Activated naive CD8-positive, alpha-beta T cell (primary cell): ENCODE results near the gene FAM25G.
A peak's percentile ranks its signal among the peaks of the same experiment; 100 is the strongest.

ENCODE experiments used
- H3K27ac Mint-ChIP-seq: one replicate; pipeline ENCODE4 v1.8.0; 2021; ENCODE audit warnings: mixed read lengths
- H3K27me3 Mint-ChIP-seq: one replicate; pipeline ENCODE4 v1.8.0; 2021; ENCODE audit warnings: mixed read lengths
- H3K36me3 Mint-ChIP-seq: one replicate; pipeline ENCODE4 v1.8.0; 2021; ENCODE audit warnings: mixed read lengths
- H3K4me1 Mint-ChIP-seq: one replicate; pipeline ENCODE4 v1.8.0; 2021; ENCODE audit warnings: low read depth, mixed read lengths
- H3K4me3 Mint-ChIP-seq: one replicate; pipeline ENCODE4 v1.8.0; 2021; ENCODE audit warnings: mild to moderate bottlenecking, mixed read lengths
- H3K9me3 Mint-ChIP-seq: one replicate; pipeline ENCODE4 v1.8.0; 2021; ENCODE audit warnings: low read depth, mixed read lengths

The FAM25G gene

GRCh38 chr10:47454780-47455058 lies 36.8 kb downstream of the FAM25G start:
- no peaks in the 10 kb centered on the region for H3K9me3 Mint-ChIP-seq
- peaks cover 1% of the 10 kb centered on the region for H3K27me3 Mint-ChIP-seq
- H3K27ac Mint-ChIP-seq, result no peak overlapping the region
- no peaks in the 10 kb centered on the region for H3K4me1 Mint-ChIP-seq
- H3K4me3 Mint-ChIP-seq, result no peak overlapping the region
- no peaks in the 10 kb centered on the region for H3K36me3 Mint-ChIP-seq

GRCh38 chr10:47454008-47454779 lies 37.3 kb downstream of the FAM25G start:
- Mint-ChIP-seq H3K36me3 (no peaks in the 10 kb centered on the region), H3K9me3 (no peaks in the 10 kb centered on the region), H3K4me1 (peaks cover 4% of the 10 kb centered on the region), H3K27ac (no peak overlapping the region), H3K4me3 (no peak overlapping the region), H3K27me3 (peaks cover 1% of the 10 kb centered on the region)

- peaks cover 12% of the 10 kb centered on the region for H3K4me1 Mint-ChIP-seq
- no peak overlapping the region for H3K4me3 Mint-ChIP-seq
- H3K36me3 Mint-ChIP-seq, result no peaks in the 10 kb centered on the region
- peaks cover 1% of the 10 kb centered on the region for H3K27me3 Mint-ChIP-seq
- H3K9me3 Mint-ChIP-seq, result no peaks in the 10 kb centered on the region
- H3K27ac Mint-ChIP-seq, result no peak overlapping the region
Observed at GRCh38 chr10:47453141-47454007, 38.1 kb downstream of the FAM25G start.

- Mint-ChIP-seq H3K4me1 (peaks cover 20% of the 10 kb centered on the region), H3K27me3 (no peaks in the 10 kb centered on the region), H3K4me3 (no peak overlapping the region), H3K36me3 (no peaks in the 10 kb centered on the region), H3K9me3 (no peaks in the 10 kb centered on the region), H3K27ac (no peak overlapping the region)
Observed at GRCh38 chr10:47452495-47453140, 38.9 kb downstream of the FAM25G start.

GRCh38 chr10:47451998-47452494 lies 39.5 kb downstream of the FAM25G start:
- H3K27me3 Mint-ChIP-seq, result no peaks in the 10 kb centered on the region
- H3K9me3 Mint-ChIP-seq, result no peaks in the 10 kb centered on the region
- H3K4me1 Mint-ChIP-seq, result peaks cover 20% of the 10 kb centered on the region

GRCh38 chr10:47451273-47451997 lies 40.1 kb downstream of the FAM25G start:
- H3K36me3 Mint-ChIP-seq, result no peaks in the 10 kb centered on the region
- H3K27me3 Mint-ChIP-seq, result no peaks in the 10 kb centered on the region
- no peak overlapping the region for H3K27ac Mint-ChIP-seq
- H3K4me1 Mint-ChIP-seq, result peaks cover 20% of the 10 kb centered on the region
- H3K4me3 Mint-ChIP-seq, result no peak overlapping the region
- no peaks in the 10 kb centered on the region for H3K9me3 Mint-ChIP-seq

More at GRCh38 chr10:47451998-47452494, 39.5 kb downstream of the FAM25G start:
- Mint-ChIP-seq H3K27ac (no peak overlapping the region), H3K36me3 (no peaks in the 10 kb centered on the region), H3K4me3 (no peak overlapping the region)

- H3K9me3 Mint-ChIP-seq, result peaks cover 7% of the 10 kb centered on the region
Observed at GRCh38 chr10:47450442-47450841, 41.1 kb downstream of the FAM25G start.

GRCh38 chr10:47449979-47450378 lies 41.5 kb downstream of the FAM25G start:
- Mint-ChIP-seq H3K4me3 (no peak overlapping the region), H3K27me3 (no peaks in the 10 kb centered on the region), H3K36me3 (peaks cover 8% of the 10 kb centered on the region), H3K4me1 (peaks cover 20% of the 10 kb centered on the region), H3K27ac (no peak overlapping the region), H3K9me3 (peaks cover 11% of the 10 kb centered on the region)

More at GRCh38 chr10:47450442-47450841, 41.1 kb downstream of the FAM25G start:
- Mint-ChIP-seq H3K27ac (no peak overlapping the region), H3K4me1 (peaks cover 20% of the 10 kb centered on the region), H3K36me3 (peaks cover 5% of the 10 kb centered on the region), H3K27me3 (no peaks in the 10 kb centered on the region), H3K4me3 (no peak overlapping the region)

- Mint-ChIP-seq H3K27ac (peak overlapping the region; percentile 59), H3K27me3 (no peaks in the 10 kb centered on the region), H3K9me3 (peaks cover 11% of the 10 kb centered on the region), H3K36me3 (peaks cover 8% of the 10 kb centered on the region), H3K4me3 (peak overlapping the region; percentile 14), H3K4me1 (peaks cover 20% of the 10 kb centered on the region)
Observed at GRCh38 chr10:47449102-47449978, 42.2 kb downstream of the FAM25G start.

GRCh38 chr10:47447705-47448104 lies 43.8 kb downstream of the FAM25G start:
- Mint-ChIP-seq H3K9me3 (peaks cover 11% of the 10 kb centered on the region), H3K36me3 (peaks cover 10% of the 10 kb centered on the region), H3K4me3 (no peak overlapping the region), H3K27ac (no peak overlapping the region), H3K27me3 (no peaks in the 10 kb centered on the region), H3K4me1 (peaks cover 20% of the 10 kb centered on the region)

- H3K4me3 Mint-ChIP-seq, result no peak overlapping the region
- no peak overlapping the region for H3K27ac Mint-ChIP-seq
- H3K27me3 Mint-ChIP-seq, result peaks cover 1% of the 10 kb centered on the region
- H3K4me1 Mint-ChIP-seq, result peaks cover 20% of the 10 kb centered on the region
- H3K9me3 Mint-ChIP-seq, result peaks cover 11% of the 10 kb centered on the region
- peaks cover 10% of the 10 kb centered on the region for H3K36me3 Mint-ChIP-seq
Observed at GRCh38 chr10:47447209-47447608, 44.3 kb downstream of the FAM25G start.

- peaks cover 11% of the 10 kb centered on the region for H3K9me3 Mint-ChIP-seq
- peaks cover 11% of the 10 kb centered on the region for H3K27me3 Mint-ChIP-seq
- H3K36me3 Mint-ChIP-seq, result peaks cover 10% of the 10 kb centered on the region
- peaks cover 20% of the 10 kb centered on the region for H3K4me1 Mint-ChIP-seq
- H3K4me3 Mint-ChIP-seq, result no peak overlapping the region
- H3K27ac Mint-ChIP-seq, result no peak overlapping the region
Observed at GRCh38 chr10:47445720-47446119, 45.8 kb downstream of the FAM25G start.

- Mint-ChIP-seq H3K9me3 (peaks cover 11% of the 10 kb centered on the region), H3K27me3 (peaks cover 15% of the 10 kb centered on the region), H3K36me3 (peaks cover 10% of the 10 kb centered on the region), H3K4me3 (no peak overlapping the region), H3K27ac (no peak overlapping the region), H3K4me1 (peaks cover 15% of the 10 kb centered on the region)
Observed at GRCh38 chr10:47444047-47444446, 47.5 kb downstream of the FAM25G start.

- Mint-ChIP-seq H3K4me3 (no peak overlapping the region), H3K36me3 (peaks cover 10% of the 10 kb centered on the region), H3K27me3 (peaks cover 15% of the 10 kb centered on the region), H3K27ac (no peak overlapping the region), H3K9me3 (peaks cover 11% of the 10 kb centered on the region), H3K4me1 (peaks cover 6% of the 10 kb centered on the region)
Observed at GRCh38 chr10:47443145-47443544, 48.4 kb downstream of the FAM25G start.
